Measurements from ENCODE around the gene RAP1GAP.

RAP1GAP gene

DNA sequence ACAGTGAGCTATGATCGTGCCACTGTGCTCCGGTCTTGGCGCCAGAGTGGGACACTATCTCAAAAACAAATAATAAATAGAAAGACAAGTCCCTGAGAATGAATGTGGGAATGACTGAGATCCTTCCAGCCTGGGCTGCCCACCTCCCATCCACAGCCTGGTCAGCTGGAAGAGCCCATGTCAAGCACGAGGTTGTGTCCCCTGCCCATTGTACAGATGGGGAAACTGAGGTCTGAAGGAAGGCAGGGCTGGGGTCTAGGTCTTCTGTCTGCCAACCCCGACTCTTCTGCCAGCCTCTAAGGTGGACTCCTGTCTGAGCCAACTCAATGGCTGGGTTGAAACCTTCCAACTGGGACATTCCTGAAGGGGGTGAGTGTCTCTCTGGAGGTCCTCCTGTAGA is 79.5 kb downstream of the RAP1GAP start:
- no peak for DNase-seq

DNA sequence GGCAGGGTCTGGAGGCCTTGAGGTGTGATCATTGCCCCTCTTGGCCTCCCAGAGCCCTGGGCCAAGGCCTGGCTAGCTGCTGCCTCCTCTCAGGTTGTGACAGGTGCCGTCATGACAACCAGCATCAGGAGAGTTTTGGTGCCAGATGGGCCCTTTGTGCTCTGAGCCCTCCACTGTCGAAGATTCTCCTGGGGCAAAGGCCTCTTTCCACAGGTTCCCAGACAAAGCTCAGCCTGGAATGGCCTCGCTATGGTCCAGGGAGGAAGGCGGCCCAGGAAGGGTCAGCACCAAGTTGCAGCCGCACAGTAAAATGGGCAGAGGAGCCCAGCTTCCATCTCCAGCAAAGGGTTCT is 81.6 kb downstream of the RAP1GAP start:
- peak; percentile 21 to 76 for DNase-seq

DNA sequence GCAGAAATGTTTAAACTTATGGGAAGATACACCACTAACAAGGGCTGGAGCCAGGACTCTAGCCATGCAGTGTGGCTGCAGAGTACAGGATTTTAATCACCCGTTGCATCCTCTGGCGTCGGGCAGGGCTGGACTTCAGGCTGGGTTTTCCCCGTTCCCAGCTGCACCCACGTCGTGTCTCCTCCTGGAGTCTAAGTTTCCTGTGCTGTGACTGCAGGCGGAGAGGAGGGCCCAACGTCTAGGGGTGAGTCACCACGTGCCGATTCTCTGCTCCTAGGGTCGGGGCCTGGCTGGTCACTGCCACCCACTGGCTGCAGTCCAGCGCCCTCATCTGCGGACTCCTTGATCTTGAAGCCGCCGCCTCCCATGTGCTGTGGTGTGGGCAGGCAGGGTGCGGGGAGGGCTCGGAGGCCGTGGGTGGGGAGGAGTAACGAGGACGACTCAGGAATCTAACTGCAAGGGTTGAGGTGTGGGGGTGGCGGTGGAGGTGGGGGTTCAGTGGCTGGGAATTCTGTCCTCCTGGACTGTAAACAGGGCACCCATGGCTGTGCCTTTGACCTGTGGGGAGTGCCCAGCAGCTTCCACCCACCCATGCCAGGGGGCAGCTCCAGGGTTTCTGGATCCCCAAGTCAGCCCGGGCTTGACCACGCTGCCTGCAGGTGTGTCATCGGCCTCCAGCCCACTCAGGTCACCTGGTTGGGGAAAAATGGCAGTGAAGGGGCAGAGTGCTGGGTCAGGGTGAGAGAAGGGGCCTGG is 82.1 kb downstream of the RAP1GAP start:
- DNase-seq: no peak

DNA sequence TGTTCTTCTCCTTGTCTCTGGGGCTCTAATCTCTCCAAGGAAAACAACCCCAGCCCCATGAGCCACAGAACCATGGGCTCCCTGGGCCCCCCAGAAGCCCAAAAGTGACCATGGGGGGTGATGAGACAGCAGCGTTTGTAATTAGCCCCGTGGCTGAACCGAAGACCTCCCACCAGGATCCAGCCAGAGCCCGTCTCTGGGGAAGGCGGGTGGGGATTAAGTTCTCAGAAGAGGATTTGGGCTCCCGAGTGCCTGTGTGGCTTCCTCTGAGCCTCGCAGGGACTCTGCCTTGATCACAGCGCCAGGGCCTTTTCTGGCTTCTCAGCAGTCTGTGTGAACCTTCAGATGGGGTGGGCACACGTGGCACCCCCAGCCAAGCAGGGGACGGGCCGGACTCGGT is 82.9 kb downstream of the RAP1GAP start:
- peak; percentile 53 to 82 for DNase-seq

DNA sequence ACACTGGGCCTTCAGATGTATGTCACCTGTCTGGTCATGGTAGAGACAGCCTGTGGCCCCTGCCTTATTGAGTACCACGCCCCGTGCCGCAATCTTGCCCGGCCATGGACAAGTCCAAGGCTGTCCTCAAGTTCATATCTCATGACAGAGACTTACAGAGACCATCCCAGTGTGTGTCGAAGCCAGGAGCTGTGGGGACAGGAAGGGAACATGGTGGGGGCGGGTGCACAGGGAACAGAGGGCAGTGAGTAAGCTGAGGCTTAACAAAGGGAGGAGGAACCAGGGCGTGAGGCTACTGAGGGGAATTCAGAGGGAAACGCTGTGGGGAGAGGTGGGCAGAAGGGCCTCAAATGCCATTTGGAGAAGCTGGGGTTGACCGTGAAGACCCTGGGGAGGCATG is 84.1 kb downstream of the RAP1GAP start:
- DNase-seq: no peak

DNA sequence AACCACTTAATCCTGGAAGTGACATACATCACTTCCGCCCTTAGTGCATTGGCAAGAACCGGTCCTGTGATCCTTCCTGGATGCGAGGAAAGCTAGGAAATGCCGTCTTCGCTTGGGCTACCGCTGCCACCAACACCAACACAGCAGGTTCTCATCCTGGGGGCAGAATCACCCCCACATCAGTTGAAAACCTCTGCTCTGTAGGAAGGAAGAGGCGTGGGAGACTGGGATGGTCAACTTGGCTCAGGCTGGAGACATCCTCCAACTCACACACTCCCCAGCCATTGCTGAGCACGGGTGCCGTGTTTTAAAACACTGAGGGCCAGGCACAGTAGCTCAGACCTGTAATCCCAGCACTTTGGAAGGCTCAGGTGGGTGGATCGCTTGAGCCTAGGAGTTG is 85.1 kb downstream of the RAP1GAP start:
- no peak for DNase-seq

DNA sequence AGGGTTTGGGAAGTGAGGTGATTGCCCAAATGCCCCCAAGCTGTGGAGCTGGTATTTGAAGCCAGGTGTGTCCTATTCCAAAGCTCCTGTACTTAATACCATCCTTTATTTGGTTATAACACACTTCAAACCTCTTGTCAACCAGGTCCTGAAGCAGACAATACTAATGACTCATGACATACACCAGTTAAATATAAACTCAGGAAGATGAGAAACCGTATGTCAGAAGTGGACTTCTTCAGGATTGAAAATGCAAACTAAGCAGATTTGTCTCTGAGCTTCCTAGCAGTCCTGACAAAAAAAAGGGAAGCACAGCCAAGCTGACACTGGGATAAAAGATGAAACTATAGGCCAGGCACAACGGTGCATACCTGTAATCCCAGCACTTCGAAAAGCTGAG is 89.4 kb downstream of the RAP1GAP start:
- DNase-seq: no peak

DNA sequence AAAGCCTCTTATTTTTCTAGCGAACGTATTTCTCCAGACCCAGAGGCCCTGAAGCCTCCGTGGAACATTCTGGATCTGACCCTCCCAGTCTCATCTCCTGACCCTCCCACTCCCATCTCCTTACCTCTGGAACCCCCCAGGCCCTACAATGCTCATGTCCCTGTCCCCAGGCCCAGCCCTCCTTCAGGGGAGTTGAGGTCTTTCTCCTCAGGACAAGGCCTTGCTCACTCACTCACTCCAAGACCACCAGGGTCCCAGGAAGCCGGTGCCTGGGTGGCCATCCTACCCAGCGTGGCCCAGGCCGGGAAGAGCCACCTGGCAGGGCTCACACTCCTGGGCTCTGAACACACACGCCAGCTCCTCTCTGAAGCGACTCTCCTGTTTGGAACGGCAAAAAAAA is 91.2 kb downstream of the RAP1GAP start:
- no peak for DNase-seq

DNA sequence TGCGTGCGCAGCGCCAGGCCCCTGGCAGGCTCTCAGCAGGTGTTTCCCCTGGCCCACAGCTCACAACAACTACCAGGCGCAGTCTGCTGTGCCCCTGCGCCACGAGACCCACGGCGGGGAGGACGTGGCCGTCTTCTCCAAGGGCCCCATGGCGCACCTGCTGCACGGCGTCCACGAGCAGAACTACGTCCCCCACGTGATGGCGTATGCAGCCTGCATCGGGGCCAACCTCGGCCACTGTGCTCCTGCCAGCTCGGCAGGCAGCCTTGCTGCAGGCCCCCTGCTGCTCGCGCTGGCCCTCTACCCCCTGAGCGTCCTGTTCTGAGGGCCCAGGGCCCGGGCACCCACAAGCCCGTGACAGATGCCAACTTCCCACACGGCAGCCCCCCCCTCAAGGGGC is 91.8 kb downstream of the RAP1GAP start:
- DNase-seq: no peak

DNA sequence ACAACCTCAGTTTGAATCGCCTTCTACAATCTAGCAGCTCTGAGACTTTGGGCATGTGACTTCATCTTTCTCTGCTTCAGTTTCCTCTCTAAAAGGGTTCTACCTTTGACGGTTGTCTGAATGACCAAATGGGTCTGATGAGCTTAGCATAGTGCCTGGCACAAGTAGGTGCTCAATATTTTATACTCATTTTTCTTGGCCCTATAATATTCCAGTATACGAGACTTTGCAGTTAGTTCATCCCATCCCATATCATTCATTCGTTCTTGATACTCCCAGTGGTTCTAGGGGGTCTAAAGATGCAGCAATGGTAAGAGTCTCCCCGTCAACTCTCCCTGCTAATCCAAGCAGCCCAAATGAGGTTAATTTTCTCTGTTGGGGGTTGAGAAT is 92.4 kb downstream of the RAP1GAP start:
- DNase-seq: no peak

DNA sequence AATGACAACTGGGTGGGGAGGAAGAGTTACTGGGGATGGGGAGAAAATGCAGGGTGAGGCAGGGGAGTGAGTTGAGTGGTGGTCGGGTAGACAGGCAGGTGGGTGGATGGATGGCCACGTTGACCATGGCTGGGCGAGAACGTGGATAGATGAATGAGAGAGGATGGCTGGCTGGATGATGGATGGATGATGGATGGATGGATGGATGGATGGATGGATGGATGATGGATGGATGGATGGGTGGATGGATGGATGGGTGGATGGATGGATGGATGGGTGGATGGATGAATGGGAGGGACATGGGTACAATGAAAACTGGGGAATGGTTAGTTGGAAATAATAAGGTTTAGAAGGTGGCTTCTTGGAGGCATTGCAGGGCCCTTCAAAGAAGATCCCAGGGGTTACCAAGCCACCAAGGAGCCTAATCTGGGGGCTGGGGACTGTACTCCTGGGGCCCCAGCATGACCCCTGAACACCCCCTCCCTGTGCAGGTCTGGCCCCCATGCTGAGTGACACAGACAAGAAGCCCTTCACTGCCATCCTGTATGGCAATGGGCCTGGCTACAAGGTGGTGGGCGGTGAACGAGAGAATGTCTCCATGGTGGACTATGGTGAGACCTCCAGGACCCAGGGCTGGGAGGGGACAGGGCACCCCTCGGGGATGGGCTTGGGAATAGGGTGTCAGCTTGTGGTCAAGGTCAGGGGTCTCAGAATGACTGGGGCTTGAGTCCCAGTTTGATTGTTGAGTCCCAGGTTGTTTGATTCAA is 92.9 kb downstream of the RAP1GAP start:
- no peak for DNase-seq

DNA sequence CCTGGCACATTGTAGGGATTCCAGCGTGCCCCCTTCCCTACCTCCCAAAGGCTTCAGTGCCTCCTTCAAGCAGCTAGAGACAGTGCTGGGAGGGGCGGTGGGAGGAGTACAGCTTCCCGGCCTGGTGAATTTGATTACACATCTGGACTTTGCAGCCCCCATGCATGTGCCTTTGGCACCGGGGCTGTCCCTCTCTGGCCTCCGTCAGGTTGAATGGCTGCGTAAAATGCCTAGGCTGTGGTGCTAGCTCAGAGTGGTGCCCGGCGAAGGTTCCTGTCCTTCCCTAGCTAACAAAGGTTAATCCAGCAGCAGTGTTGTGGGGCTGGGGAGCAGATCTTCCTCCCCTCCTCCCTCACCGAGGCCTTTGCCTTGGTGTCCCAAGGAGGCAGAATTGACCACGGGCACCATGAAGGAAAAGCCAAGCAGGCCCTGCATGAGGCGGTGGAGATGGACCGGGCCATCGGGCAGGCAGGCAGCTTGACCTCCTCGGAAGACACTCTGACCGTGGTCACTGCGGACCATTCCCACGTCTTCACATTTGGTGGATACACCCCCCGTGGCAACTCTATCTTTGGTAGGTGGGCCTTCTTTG is 93.7 kb downstream of the RAP1GAP start:
- DNase-seq: no peak

DNA sequence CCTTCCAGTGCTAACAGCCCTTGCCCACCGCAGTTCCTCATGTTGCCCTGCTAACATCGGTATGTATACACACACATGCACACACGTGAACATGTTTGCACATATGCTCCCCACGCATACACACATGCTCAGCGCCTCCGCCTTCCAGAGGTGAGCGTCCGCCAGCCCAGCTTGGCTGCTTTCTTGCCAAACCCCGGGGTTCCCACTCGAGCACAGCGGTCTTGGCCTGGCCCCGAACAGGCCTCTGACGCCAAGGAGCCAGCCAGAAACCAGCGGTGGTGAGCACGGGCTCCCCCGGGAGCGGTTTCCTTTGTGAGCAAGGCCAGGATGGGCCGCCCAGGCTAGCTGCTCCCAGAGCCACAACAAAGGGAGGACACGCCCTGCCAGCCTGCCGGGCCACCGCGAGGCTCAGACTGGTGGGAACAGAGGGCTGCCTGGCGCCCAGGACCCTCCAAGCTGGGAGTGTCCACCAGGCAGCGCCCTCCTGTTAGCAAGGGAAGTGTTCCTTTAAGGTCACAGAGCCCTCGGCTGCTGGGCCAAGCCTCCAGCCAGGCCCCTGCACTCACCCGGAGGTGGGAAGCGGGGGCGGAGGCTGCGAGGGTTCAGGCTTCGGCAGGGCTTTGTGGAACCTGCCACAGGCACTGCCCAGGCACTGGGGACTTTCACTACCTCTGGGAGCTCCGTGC is 94.5 kb downstream of the RAP1GAP start:
- DNase-seq: no peak

DNA sequence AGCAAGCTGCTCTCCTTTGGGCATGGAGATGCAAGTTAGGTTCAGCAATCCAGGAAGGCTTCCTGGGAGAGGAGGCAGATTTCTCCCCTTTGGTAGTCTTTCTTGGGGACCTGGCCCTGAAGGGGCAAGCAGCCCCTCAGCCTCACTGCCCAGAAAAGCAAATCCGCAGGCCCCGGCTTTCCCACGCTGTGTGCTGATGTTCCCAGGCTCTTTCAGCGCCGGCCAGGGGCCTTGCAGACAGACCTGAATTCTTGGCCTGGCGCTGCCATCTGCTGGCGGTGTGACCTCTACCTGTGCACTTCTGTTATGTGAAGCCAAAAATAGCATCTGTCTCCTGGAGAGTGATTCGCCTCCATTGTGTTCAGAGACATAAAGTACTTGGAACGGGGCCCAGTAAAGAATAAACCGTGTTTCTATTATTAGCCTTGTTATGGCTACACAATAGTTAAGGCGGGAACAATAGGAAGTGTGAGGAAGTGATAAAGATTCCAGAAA is 95.1 kb downstream of the RAP1GAP start:
- peak; percentile 40 to 84 for DNase-seq

DNA sequence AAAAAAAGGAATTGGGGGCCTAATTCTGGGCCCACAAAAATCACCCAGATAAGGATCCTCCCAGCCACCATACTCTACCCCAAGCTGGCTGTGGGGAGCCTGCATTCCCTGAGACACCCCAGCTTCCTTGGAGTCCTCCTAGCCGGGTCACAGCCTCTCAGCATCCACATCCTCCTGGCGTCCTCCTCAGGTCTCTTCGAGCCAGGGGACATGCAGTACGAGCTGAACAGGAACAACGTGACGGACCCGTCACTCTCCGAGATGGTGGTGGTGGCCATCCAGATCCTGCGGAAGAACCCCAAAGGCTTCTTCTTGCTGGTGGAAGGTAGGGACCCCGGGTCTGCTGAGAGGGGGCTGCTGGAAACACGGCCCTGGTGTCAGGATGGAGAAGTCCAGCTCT is 95.7 kb downstream of the RAP1GAP start:
- no peak for DNase-seq

DNA sequence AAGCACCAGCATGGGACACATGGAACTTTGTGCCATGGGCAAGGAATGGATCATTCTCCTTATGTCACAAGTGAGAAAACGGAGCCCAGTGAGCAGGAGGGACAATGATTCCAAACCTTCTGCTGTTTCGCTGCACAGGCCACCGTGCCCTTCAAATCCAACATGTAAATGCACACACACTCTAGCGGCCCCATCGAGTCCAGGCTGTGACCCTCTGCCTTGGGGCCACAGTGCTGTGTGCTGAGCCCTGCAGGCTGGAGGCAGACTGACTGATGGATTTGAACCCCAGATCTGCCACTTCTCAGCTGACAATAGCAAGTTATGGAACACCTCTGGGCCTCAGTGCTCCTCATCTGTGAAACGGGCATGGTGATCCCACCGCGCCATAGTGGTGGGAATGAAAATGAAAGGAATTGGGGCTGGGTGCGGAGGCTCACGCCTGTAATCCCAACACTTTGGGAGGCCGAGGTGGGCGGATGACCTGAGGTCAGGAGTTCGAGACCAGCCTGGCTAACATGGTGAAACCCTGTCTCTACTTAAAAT is 96.4 kb downstream of the RAP1GAP start:
- DNase-seq: no peak

DNA sequence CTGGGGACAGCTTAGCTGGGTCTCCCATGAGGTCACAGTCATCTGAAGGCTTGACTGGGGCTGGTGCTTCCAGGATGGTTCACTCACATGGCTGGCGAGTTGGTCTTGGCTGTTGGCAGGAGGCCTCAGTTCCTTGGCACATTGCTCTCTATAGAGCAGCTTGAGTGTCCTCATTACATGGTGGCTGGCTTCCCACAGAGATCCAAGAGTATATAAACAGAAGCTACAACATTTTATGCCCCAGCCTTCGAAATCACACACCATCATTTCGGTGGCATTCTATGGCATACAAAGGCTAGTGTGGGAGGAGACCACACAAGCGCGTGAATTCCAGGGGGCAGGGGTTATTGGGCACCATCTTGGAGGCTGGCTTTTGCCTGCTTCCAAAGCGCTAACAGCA is 96.9 kb downstream of the RAP1GAP start:
- DNase-seq: no peak

DNA sequence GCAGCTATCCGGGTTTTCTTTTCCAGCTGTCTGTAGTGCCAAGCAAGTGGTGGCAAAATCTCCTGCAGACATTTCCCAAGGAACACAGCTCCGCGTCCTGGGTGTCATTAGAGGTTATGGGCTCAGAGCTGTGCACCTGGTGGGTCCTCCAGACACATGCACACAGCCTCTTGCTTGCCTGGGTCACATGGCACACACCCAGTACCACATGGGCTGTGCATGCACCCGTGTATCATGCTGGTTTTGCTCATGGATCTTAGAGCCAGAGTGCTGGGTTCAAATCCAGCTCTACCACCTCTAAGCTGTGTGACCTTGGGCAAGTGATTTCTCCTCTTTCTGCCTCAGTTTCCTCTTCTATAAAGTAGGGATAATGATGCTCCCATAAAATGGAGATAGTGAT is 98.3 kb downstream of the RAP1GAP start:
- DNase-seq: no peak

DNA sequence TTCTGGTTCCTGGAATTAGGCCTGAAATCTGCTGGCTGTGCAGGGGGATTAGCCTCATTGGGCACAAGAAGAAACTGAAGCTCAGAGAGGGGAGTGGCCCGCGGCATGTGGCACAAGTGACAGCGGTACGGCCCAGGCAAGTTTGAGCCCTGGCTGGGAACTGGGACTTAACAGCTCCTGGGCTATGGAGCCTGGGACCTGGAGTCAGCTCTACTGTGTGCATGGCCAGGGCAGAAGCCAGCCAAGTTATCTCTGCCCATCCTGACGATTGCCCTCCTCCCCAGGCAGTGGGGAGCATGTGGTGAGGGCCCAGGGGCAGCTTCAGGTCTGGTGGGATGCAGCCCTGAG is 98.7 kb downstream of the RAP1GAP start:
- DNase-seq: no peak

DNA sequence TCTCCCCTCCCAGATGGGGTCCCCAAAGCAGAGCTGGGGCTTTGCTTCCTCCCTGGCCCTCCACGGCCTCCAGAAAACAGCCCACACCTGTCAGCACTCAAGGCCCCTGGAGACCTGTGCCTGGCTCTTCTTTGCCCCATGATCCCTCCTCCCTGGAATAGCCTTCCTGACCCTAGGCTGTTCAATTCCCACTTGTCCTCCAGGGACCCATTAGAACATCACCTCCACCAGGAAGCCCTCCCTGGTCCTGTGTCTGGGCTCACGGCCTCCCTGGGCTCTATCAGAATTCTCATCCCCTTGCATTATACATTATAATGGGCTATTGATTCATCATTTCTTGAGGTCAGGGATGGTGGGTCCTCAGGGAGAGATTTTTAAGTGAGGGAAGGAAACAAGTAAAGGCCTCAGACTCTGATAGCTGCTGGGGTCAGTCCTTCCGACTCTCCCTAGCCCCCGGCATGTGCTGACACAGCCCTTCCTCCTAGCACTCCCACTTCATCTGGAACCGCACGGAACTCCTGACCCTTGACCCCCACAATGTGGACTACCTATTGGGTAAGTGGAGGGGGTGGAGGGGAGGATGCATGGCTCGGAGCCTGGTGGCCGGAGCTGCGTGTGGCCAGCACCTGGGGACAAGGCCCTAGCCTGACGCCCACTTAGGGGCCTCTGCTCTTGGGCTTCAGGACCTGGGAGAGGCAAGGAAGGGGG is 99.2 kb downstream of the RAP1GAP start:
- peak in 1 of 2 experiments; percentile 34 for DNase-seq

DNA sequence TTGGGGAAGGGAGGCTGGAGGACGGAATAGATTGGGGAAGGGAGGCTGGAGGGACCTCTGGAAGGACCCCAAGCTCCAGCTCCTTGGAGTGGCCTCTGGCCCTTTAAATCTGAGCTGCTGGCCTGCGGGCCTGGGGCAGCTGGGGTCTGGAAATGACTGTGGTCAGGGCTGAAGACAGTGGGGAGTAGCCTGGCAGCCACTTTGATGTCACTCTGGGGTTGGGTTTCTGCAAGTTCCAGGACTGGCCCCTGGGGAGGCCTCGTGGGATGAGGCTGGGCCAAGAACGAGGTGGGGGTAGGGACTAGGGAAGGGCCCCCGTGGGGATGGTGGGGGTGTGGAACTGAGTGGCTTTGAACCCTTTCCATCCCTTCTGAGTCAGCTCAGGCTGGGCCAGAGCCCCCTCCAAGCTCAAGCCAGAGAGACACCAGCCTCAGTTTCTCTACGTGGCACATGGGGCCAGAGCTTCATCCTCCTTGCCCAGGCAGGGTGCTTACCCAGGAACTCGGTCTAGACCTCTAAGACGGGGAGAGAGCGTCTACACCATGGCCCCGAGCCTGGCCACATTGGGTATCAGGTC is 100.3 kb downstream of the RAP1GAP start:
- DNase-seq: no peak

Measured in NCI-H524 (cell line).